HG03039 (cell line): ENCODE data around the gene SC5D.

Experiments used
- ATAC-seq: cut with Tn5 transposase; IDR thresholded peaks from one replicate; pipeline ENCODE4 v1.9.1; 2021; ENCODE audit warnings: mild to moderate bottlenecking, moderate library complexity; ENCODE audit not compliant: unreplicated experiment

Gene SC5D

DNA sequence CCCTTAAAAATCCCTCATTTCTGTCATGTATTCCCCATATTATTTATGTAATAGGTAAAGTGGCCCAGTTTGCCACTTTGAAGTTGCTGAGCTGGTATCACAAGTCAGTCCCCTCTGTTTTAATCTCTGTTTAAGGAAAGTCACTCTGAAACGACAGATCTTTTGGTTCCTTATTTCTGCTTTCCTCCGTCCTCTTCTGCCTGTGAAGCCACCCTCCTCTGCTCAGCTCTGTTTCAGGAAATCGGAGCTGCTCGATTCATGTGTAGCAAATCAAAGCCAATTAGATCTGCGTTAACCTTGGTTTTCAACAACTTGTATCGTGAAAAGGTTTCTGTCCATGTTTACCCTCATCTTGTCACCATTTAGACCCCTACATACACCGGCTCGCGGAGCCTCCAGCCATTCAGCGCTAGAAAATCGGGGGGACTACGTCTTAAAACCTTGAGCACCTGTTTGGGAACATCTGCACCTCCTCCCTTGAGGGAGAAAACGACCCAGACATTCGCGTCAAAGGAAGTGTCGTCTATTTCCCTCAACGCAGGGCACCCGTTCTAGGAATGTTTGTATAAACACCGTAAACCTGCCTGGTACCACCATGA, 576 bp upstream of the SC5D start:
- ATAC-seq = peak; percentile 26

DNA sequence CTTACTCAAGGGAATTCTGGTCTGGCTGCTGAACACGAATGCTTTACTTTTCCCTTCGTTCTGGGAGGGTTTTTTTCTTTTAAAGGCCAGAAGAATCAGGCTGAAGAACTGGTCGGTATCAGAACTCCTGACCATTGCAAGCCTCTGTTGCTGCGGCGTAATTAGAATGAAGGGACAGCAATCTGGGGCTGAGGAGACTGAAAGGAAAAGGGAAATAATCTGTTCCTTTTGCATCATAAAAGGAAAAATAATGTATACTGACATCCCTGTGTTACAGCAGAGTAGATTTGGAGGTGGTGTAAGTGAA, 670 bp downstream of the SC5D start:
- no peak for ATAC-seq

DNA sequence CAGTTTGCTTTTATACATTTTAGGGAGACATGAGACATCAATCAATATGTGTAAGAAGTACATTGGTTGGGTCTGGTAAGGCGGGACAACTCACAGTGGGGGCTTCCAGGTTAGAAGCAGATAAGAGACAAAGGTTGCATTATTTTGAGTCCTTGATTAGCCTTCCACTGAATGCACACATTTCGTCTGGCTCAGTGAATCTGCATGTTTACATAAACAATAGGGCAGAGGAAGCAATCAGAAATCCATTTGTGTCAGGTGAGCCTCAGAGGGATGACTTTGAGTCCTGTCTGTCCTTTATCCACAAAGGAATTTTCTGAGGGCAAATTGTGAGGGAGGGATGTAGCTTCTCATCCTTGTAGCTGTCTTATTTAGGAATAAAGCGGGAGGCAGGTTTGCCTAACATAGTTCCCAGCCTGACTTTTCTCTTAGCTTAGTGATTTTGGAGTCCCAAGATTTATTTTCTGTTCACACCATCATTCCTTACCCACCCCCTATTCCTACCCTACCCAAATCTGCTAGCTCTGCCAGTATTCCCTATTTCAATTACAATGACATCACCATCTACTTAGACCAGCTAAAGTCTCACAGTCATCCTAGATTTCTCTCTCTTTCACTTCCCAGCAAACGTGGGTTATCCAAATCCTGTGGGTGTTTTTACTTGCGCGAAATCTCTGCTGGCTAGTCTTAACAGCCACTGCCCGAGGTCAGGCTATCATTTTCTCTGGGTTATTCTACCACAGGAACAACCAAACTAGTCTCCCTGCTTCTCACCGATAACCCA, 2.9 kb downstream of the SC5D start:
- ATAC-seq = no peak

DNA sequence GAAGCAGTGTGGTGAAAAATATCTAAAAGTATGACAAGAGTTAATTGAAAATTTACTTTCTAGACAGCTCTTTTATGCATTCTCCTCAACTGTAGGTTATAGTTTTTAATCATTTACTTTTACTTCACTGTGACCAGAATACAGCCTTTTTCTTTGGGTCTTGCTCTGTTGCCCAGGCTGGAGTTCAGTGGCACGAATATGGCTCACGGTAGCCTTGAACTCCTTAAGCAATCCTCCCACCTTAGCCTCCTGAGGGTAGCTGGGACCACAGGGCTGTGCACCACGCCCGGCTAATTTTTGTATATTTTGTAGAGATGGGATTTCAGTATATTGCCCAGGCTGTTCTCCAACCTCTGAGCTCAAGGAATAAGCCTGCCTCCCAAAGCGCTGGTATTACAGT, 5.3 kb downstream of the SC5D start:
- no peak for ATAC-seq

DNA sequence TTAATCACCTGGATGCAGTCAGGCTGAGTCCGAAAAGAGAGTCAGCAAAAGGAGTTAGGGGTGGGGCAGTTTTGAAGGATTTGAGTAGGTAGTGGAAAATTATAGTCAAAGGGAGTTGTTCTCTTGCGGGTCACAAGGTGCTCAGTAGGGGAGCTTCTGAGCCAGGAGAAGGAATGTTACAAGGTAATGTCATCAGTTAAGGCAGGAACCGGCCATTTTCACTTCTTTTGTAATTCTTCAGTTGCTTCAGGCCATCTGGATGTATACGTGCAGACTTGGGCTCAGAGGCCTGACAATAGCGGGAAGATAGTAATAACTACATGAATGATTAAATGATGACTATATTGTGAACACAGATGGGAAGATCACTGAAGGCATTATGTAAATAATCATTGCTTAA, 6.2 kb downstream of the SC5D start:
- no peak for ATAC-seq

DNA sequence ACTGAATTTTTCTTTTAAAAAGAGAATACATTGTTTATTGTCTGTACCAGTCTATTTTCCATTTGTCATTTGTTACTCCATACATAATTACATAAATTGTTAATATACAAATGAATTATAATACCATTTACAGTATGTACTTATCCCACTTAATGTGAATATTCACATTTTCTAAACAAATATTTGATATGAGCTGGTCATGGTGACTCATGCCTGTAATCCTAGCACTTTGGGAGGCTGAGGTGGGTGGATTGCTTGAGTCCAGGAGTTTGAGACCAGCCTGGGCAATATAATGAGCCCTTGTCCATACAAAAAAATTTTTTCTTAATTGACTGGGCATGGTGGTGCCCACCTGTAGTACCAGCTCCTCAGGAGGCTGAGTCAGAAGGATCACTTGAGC, 6.8 kb downstream of the SC5D start:
- ATAC-seq = no peak

DNA sequence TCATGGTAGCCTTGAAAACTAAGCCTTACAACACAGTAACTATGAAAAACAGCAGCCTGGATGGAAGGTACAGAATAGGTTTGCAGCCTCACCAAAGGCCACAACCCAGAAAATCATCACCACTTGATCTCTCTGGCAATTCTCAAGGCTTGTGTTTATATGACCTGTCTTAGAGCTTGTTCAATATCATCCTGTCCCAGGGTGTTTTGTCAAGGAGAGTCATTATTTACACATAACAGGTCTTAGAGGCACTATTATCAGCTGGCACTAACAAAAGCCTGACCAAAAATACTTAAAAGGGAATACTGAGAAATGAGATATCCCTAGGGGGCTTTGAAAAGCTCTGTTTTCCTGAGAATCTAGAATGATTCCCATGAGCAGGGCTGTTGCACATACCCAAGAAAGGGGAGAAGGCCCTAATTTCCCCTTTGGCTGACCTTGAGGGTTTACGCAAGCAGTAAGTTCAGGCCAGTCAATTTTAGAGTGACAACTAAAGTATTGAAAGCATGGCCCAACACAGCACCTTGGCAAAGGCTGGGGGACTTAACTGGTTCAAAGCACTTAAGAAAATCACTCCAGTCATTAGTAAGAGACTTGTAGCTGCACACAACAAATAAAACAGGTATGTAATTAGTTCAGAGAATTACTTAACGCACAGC, 7.9 kb downstream of the SC5D start:
- no peak for ATAC-seq

DNA sequence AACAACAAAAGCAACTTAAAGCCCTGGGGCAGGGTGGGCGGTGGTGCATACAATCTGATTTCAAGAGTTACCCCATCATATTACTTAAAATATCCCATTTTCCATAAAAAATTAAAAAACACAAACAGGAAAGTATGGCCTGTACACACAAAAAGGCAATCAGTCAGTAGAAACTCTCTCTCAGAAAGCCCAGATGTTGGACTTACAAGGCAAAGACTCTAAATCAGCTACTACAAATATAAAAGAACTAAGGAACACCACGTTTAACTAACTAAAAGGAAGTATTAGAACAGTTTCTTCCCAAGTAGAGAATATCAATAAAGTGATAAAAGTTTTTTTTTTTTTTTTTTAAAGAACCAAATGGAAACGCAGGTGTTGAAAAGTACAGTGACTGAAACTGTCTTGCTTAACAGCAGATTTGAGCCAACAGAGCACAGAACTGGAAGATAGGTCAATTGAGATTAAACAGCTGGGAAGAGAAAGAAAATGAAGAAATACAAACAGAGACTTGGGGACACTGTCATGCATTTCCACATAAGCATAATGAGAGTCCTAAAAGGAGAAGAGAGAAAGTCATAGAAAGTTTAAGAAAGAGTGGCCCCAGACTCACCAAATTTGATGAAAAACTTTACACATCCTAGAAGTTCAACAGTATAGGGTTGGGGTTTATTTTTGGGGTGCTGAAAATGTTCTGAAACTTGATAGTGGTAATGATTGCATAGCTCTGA, 8.6 kb downstream of the SC5D start:
- ATAC-seq = no peak

DNA sequence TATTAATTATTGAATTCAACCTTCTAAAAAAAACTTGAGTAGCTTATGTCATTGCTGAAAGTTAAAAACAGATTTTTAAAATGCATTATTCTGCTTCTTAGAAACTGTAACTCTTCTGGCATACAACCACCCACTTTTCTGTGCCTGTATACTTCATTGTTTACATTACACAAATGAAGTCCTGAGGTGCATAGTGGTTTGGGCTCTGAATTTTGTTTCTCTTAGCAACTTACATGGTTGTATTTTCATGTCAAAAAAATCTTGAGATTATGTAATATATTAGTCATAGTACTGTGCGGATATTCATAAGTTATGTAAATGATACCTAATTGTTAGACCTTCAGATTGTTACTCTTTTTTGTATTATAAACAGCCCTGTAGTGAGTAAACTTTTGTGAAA, 12.2 kb downstream of the SC5D start:
- ATAC-seq = no peak

DNA sequence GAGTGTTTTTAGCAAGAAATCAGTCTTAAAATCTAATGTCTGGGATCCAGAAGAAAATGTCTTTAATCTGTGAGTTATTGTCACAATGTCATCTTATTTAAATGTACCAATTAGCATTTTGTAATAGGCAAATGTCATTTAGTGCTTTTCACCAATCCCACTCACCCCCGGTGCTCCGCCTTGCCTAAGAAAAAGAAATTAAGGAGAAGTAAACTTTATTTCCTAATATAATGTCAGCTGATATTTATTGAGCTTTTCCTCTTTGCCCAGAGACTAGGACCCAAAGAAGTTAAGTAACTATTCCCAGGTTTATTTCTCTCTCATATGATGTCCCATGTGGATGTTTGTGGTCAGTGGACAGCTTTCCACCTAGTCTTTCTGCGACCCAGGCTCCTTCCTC, 16.2 kb downstream of the SC5D start:
- no peak for ATAC-seq

DNA sequence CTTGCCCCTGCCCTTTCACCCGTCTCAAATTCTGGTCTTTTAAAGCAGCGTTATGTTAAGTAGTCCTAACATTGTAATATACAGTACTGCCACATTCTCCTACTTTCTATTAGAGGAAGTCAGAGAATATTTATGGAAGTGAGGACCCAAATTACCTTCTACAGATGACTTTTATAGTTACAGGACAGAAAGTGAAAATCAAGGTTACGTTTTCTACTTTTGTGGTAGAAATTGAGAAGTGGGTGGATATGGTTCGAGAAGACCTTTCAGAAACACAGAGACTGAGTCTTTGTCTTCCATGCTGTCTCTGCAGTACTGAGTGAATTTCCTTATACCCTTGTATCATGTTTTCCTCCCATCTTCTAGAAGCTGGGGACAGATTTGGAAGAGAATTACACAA, 17.1 kb downstream of the SC5D start:
- ATAC-seq = peak; percentile 84

DNA sequence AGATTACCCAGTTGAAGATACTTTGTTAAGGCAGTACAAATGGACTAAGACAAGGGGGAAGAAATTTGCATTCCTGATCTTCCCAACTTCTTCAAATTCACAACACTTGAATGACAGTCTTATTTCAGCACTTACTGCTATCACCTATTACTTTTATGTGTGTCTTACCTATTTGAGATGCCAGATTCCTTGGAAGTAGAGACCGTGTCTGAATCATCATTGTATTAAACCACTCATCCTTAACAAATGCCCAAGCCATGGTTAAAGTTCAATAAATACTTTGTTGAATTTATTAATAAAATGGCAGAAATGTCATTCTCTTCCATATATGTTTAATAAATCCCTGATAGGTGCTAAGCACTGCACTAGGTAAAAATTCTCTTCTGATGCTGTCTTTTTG, 18.3 kb downstream of the SC5D start:
- ATAC-seq = no peak

DNA sequence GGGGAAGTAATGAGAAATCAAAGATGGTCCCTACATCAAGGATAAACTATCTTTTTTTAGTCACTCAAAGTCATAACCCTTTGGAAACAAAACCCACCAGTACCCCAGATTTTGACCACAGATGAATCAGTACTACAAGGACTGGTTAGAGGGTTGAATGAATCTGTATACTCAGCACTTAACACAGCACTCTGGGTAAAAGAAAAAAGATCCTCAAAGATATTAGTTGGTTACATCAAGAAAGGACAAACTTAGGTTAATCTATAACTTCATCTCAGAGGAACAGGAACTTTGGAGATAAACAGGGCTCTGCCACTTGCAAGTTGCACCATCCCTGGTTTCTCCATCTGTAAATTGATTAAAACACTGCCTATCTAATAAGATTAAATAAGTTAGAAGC, 18.8 kb downstream of the SC5D start:
- no peak for ATAC-seq

DNA sequence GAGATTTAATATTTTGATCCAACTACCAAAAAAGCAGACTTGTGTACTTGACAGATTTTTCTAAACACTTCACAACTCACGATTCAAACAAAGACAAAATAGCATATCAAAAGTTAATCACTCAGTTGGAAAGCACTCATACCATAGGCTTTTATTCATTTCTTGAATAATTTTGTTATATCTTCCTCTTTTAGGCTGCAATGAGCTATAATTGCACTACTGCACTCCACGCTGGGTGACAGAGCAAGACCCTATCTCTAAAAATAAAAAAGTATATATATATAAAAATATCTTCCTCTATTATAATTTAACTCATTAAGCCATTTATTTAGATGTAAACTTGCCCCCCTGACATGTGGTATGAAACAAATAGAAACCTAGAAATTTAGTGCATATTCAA, 19.9 kb downstream of the SC5D start:
- no peak for ATAC-seq

DNA sequence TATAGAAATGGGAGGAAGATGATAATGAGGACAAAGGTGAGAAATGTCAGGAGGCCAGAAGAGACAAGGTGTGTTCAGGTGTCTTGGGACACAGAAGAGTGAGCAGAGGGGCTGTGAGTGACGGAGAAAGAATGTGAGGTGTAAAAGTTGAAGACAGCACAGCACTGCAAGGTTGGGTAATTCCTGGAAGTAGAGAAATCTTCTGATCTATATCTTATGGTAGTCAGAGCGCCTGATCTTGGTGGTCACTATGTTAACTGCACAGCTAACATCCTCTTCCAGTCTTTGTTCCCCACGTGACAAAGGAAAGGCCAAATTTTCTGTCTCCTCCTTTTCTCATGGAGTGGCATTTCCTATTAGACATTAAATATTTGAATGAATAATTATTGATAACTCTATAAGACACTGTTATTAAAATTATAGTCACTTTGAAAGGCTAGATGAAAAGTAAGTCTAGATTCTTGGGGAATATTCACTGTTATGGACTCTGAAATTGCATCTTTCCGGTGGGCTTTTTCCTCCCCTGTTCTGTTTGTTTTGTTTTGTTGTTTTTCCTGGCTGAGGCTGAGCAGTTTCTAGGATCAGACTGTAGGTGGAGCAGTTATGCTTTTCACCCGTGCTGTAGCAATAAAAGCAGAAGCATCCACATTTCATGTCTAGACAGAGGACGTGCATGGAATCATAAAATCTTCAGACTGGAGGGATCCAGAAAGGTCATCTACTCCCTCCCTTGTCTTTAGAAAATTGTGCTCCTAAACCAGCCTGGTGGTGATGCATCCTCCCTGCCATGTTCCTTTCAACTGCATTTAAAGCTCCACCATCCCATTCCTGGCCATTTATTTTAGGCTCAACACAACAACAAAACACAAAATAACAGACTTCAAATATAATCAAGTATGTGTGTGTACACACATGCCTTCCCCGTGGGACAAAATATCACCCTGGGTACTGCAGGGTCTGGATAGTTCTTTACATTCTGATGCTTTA, 26.6 kb downstream of the SC5D start:
- ATAC-seq = no peak

DNA sequence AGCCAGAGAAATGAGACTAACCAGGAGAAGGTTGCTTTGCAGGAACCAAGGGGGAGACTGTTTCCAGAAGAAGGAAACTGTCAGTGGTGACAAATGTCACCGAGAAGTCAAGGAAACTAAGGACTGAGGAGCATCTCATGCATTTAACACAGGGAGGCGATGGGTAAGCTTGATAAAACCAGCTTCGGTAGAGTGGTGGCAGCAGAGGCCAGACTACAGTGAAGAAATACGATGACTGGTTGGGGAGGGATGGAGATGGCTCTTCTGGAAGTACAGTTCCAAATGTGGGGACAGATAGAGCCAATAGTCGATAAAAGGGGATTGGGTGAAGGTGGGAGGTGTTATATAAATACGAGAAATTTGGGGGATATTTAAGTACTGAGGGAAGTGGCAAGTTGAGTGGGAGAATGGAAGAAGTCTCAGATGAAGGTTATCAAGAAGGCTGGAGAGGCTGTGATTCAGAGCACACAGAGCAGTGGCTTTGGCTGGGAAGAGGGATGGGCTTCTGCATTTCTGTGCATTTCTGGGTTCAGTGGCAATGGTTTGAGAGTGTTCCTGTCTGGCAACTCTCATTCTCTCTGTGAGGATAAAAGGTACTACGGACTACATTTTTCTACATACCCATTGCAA, 29.2 kb downstream of the SC5D start:
- no peak for ATAC-seq

DNA sequence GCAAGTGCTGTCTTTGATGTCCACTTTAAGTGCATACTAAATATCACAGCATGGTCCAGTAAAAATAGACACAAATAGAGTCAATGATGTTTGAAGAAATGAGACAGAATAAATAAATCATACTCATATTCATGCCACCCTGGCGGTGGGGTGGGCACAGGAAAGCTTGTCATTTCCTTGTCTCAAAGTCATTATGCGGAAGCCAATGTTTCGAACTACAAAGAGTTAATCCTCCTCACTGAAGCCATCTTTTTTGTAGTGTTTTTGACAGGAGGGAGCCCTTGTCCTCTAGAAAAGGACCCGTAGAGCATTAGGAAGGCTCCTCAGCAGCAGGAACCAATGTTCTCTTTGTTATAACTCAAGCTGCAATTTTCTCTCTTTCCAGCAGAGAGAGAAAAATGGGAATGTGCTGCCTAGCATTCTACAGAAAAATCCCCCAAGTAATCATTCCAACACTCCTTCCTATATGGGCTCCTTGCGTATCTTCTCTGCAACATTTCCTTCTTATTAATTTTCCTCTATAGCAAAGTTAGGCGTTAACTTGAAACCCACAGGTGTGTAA, 30.6 kb downstream of the SC5D start:
- ATAC-seq = no peak

DNA sequence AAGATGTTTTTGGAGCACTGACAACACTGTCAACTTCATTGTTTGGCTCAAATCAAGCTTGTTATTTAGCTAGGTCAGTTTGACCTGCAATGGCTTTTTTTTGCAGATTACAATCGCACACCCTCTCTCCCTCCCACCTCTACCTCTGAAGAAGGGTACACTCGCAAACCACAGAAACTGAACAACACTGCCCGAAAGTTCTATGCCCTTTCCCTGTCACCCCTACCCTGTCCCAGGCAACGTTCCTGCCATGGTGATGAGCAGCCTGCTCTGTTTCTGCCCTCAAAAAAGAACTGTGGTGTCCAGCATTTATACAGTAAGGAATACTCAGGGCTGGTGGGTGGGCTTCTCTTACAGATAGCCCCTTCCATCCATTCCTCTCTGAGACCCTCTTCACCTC, 33.7 kb downstream of the SC5D start:
- no peak for ATAC-seq

DNA sequence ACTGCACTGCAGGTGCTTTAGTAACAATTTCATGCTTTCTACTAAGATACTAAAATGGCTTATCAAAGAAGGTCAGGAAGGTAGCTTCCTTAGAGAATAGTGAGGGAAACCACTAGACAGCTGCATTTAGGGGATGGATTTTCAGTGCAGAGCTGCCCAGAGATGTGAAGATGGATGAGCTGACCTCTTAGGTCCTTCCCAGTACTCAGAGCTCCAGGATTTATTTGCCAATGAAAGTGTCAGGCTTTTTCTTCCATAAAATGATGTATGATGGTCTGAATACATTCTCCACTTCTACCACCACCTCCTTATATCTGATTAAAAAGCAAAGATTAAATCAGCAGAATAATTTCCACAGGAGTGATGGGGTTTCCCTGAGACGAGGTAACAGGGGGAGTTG, 35.0 kb downstream of the SC5D start:
- no peak for ATAC-seq
